GM12865 (cell line): Measurements from ENCODE around the gene KLHL5.

Source experiments
- DNase-seq: peaks from one replicate; pipeline ENCODE4 v3.0.0; 2010; ENCODE audit warnings: low read depth
- H3K4me3 ChIP-seq: 2 replicates; pipeline ENCODE4 v1.5.1; 2011; ENCODE audit warnings: mild to moderate bottlenecking, low read depth, low read length, control low read depth
- CTCF ChIP-seq: IDR thresholded peaks from 2 replicates; pipeline ENCODE4 v1.5.1; 2011; ENCODE audit warnings: low read length, control low read depth, low read depth, inconsistent platforms; ENCODE audit not compliant: insufficient read depth; ENCODE audit errors: missing control alignments

KLHL5 gene

GRCh38 chr4:39051492-39051891 is 10.5 kb upstream of the KLHL5 start:
- DNase-seq: no peak
- no peak overlapping the region for H3K4me3 ChIP-seq
- no peak for TF ChIP-seq CTCF

GRCh38 chr4:39053983-39054382 is 8.0 kb upstream of the KLHL5 start:
- no peak for DNase-seq
- TF ChIP-seq CTCF: no peak
- no peak overlapping the region for H3K4me3 ChIP-seq

GRCh38 chr4:39054497-39054896 is 7.5 kb upstream of the KLHL5 start:
- no peak for TF ChIP-seq CTCF
- DNase-seq: no peak
- H3K4me3 ChIP-seq: no peak overlapping the region

GRCh38 chr4:39056023-39056422 is 6.0 kb upstream of the KLHL5 start:
- TF ChIP-seq CTCF: no peak
- H3K4me3 ChIP-seq: no peak overlapping the region
- no peak for DNase-seq

- H3K4me3 ChIP-seq: no peak overlapping the region
- DNase-seq: no peak
- TF ChIP-seq CTCF: no peak
These were observed 575 bp upstream of the KLHL5 start for GRCh38 chr4:39061457-39061856.

GRCh38 chr4:39062770-39063097 is 702 bp downstream of the KLHL5 start:
- DNase-seq: no peak
- TF ChIP-seq CTCF: no peak

GRCh38 chr4:39063430-39063829 is 1.4 kb downstream of the KLHL5 start:
- no peak for TF ChIP-seq CTCF
- no peak overlapping the region for H3K4me3 ChIP-seq
- no peak for DNase-seq

More at GRCh38 chr4:39062770-39063097, 702 bp downstream of the KLHL5 start:
- H3K4me3 ChIP-seq: no peak overlapping the region
